ENCODE data around the gene SCG5.
"Not testable (repeated sequence)": the region's sequence is repeated elsewhere in the genome, so short reads cannot be mapped to it uniquely, and the experiment has no call there.

SCG5 gene, protein sequence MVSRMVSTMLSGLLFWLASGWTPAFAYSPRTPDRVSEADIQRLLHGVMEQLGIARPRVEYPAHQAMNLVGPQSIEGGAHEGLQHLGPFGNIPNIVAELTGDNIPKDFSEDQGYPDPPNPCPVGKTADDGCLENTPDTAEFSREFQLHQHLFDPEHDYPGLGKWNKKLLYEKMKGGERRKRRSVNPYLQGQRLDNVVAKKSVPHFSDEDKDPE

DNA sequence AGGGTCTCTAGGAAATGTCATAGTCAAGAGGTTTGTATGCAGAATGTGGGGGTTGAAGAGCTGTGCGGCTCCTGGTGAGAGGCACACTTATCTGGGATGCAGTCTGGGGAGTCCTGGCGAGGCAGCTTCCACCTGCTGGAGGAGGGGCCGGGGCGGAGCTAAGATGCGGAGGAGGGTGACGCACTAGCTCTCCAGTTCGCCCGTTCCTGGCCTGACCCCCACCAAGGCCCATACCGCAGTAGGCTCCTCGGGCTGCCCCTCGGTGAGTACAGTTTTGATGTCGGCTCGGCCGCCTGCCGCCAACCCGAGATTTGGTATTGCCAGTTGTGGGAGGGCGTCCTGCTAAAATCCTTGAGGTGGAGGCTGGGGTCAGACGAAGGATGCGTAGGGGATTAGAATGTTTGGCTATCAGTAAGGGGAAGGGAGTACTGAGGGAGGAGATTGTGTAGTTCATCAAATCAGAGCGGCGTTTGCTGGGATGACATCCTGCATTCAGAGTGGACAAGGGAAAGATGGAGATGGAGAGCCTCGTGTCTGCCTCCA is at the start of gene SCG5:
SCG5 (plus strand) TSS at position 194 of the 543 bp plus-strand sequence. CDS start 1,883 bp downstream, outside the sequence.
- DNase-seq (ENCODE audit: low read depth), result no peak

DNA sequence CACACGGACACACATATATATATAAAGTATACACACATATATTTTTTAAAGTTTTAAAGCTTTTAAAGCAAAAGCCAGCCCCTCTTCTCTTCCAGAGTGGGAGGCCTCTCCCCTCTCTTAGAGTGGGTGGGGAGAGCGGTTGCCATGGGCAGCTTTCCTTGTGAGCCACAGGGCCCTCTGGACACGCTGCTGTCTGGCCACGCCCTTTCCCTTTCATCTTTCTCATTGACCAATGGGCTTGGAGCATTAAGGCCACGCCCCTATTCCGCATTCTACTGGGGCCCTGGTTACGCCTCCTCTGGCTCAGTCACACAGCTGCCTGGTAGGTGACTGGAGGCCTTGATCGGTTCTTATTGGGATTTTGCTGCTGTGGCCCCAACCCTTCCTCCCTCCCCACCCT is 48.4 kb upstream of the SCG5 start, which contains the start of gene GOLGA8N:
GOLGA8N (plus strand) TSS at position 306 of the 400 bp plus-strand sequence.
- DNase-seq (ENCODE audit: low read depth), result not testable (repeated sequence)

DNA sequence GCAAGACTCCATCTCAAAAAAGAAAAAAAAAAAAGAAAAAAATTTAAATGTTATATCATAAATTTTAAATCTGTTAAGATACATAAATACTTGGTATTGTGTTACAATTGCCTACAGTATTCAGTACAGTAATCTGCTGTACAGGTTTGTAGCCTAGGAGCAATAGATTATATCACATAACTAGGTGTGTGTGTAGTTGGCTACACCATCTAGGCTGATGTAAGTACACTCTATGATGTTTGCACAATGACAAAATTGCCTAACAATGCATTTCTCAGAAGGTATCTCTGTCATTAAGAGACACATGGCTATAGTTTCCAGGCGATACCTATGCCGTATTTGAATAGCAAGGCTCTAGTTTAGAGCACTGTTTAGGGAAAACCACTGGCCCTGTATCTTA is 32.0 kb upstream of the SCG5 start:
- DNase-seq (ENCODE audit: low read depth), result not testable (repeated sequence)

DNA sequence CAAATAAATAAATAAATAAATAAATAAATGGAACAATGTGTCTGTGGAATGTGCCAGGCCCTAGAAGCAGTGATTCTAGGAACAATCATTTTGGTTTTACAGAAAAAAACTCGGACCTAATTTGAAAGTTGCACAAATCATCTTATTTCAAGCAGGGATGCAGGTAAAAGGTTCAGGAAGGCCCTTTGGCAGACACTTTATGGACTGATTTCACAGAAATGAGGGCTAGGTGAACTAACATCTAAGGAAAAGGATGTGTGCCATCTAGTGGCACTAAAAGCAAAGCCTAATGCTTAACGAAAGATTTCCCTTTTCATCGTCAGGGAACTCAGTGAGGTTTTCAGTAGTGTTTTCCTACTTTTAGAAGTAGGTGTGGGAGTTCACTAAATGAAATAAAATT is 30.8 kb upstream of the SCG5 start:
- not testable (repeated sequence) for DNase-seq (ENCODE audit: low read depth)

DNA sequence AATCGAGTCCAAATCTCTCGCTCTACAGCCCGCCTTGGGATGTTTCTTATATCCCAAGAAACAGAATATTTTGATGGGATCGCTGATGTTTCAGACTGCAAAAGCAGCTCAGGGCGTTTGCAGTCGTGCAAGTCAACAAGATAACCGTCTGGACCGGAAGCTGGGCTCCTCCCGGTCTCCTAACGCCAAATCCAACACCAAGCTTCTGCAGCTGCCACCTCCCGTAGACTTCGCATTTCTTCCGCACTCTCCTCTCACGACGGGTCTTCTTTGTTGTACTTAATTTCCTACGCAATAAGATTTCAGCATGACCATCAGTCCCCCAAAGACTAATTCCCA is 26.8 kb upstream of the SCG5 start:
- not testable (repeated sequence) for DNase-seq (ENCODE audit: low read depth)

DNA sequence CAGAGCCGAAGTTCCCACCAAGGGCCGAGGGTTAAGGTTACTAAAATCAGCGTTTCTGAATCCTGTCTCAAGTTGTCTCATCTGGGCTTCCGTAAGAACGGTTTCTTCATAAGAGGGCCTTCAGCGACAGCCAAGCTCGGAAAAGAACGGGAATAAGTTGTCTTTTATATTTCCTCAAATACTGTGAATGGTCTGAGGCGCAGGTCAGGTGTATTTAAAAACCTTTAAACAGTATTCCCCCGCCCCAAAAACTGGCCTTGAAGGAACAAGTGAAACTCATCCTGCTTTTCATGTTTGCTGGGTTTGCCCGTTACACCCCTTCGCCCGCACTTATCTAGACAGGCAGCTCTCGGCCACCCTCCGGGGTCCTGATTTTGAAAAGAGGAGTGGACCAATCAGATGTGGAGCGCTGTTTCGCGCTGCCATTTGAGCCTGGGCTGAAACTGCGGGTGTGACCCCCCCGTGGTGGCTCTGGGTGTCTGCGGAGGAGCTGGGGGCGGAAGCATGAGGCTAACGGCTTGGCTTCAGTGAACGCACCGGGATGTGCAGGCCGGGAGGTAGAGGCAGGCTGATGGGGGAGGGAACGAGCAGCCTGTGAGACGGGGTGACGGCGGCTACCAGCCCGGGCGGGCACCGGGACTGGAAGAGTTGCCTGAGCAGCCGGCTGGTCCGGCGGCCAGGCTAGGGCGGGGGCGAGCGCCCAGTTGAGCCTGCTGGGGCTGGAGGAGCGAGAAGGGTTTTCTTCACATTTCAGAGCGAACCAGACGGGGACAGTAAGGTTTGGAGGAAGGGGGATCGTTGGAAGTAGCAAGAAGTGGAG is 26.2 kb upstream of the SCG5 start, which contains the start of gene ARHGAP11A:
ARHGAP11A (plus strand) TSS at position 454 of the 820 bp plus-strand sequence. CDS start 708 bp downstream, outside the sequence.
- DNase-seq (ENCODE audit: low read depth), result peak; percentile 69

DNA sequence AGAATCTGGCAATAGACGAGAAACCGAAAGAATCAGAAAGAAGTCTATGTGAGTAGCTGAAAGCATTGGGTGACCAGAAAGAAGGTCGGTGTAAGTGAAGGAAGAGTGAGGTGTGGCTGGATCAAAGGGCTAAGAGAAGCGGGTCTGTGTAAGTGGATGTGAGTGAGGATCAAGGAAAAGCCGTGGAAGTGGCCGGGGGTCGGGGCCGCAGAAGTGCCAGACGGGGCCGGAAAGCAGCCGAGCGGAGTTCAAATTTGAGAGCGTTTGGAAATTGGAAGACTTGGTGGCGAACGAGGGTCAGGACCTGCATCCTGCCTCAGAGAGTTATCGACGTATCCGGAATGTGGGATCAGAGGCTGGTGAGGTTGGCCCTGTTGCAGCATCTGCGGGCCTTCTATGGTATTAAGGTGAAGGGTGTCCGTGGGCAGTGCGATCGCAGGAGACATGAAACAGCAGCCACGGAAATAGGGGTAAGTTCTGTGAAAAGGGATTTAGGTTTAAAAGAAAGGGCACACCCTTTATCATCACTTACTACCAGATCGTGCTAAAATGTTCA is 25.6 kb upstream of the SCG5 start:
- DNase-seq (ENCODE audit: low read depth), result not testable (repeated sequence)

DNA sequence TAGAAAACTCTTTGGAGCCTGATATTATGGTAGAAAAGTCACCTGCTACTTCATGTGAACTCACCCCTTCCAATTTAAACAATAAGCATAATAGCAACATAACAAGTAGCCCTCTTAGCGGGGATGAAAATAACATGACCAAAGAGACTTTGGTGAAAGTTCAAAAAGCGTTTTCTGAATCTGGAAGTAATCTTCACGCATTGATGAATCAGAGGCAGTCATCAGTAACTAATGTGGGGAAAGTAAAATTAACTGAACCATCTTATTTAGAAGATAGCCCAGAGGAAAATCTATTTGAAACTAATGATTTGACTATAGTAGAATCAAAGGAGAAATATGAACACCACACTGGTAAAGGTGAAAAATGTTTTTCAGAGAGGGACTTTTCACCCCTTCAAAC is 5.1 kb upstream of the SCG5 start:
- no peak for DNase-seq (ENCODE audit: low read depth)

DNA sequence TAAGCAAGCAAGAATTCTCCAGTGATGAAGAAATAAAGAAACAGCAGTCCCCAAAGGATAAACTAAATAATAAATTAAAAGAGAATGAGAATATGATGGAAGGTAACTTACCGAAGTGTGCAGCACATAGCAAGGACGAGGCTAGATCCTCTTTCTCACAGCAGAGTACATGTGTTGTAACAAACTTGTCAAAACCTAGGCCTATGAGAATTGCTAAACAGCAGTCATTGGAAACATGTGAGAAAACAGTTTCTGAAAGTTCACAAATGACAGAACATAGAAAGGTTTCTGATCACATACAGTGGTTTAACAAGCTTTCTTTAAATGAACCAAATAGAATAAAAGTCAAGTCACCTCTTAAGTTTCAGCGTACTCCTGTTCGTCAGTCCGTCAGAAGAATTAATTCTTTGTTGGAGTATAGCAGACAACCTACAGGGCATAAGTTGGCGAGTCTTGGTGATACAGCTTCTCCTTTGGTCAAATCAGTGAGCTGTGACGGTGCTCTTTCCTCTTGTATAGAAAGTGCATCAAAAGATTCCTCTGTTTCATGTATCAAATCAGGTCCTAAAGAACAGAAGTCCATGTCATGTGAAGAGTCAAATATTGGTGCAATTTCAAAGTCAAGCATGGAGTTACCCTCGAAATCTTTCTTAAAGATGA is 4.5 kb upstream of the SCG5 start:
- no peak for DNase-seq (ENCODE audit: low read depth)

DNA sequence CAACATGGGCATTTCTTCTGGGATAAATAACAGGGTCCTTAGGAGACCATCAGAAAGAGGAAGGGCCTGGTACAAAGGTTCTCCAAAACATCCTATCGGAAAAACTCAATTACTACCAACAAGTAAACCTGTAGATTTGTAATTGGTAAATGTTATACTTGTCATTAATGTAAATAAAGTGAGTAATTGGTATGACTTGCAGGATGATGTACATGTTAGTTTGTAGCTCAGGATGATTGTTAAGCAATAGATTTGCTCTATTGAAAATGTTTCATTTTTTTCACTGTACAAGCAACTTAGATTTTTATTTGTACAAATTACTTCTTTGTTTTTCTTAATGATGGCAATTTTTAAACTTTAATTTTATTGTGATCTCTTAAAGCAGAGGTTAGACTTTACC is 3.8 kb upstream of the SCG5 start:
- no peak for DNase-seq (ENCODE audit: low read depth)

DNA sequence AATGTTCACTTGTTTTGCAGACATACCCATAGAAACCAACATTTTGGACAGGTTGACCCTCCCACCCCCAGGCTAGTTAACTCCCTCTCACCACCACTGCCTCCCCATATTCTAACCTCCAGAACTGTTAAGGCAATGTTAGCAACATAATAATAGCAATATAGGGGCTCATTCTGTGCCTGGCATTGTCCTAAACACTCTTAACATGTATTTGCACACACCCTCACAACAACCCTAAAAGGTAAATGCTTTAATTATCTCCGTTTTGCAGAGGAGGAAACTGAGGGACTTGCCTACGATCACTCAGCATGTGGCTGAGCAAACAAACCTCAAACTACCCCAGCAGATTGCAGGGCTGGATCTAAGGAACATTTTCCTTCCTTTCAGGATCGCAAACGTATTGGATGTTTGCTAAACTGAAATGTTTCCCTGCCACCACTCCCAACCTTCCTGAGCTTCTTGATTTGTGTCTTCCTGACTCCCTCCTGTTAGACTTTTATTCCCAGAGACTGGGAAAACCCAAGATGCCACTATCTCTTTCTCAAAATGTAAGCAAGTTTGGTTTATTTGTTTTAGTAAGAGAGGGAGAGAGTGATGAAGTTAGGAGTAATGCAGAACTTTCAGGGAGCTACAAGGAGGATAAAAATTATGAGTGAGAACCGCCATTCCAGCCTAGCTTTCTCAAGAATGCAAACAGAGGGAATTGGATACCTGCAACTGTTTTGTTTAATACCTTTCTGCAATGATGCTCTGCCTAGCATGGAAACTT is 1.3 kb downstream of the SCG5 start:
- no peak for DNase-seq (ENCODE audit: low read depth)

DNA sequence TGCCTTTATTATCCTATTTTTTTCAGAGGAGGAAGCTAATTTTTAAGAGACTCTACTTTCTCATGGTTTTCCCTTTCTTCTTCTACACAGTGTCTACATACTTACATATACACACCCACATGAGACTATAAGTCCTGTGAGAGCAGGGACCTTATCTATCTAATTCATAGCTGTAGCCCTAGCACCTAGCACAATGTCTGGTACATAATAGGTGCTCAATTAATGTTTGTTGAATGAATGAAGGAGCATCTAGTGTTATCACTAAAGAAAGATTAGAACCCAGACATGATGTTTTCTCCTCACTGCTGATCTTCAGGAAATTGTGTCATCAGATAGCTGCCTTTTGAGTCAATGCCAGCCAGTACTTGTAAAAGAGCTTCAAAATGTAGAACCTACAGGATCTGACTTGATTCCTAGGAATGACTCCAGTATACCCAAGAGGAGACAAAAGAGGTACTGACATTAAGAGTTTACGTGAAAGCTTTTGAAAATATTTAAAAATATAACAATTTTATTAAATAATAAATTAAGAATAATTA is 2.5 kb downstream of the SCG5 start:
- DNase-seq (ENCODE audit: low read depth), result no peak

DNA sequence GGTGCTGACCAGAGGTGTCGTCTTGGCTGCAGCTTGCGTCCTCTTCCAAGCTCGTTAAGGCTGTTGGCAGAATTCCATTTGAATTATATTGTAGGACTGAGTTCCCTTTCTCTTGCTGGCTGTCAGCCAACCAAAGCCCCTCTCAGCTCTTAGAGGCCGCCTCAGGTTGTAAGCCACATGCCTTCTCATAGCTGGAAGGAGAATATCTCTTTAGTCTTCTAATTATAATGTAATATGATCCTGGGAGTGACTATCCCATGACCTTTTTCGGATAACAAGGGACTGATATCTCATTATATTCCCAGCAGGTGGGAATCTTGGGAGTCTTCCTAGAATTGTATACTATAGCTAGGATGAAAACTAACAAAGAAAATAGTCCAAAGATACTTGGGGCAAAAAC is 4.8 kb downstream of the SCG5 start:
- DNase-seq (ENCODE audit: low read depth), result no peak

DNA sequence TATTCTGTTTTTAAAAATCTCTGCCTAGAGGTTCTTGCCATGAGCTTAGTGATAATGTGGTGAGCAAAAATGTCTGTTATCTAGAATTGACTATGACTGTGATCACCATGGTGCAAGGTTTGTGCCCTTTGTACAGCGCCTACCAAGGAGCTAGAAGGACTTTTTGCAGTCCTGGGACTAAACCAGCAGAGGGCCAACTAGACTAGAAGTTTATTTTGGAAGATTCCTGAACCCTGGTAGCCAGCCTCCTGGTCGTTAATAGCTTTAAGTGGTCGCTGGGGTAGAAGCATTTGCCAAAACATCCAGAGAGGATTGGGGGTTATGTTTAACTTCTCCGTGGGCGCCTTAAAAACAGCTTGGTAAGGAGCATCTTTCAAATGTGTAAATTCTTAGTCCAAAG is 7.8 kb downstream of the SCG5 start:
- no peak for DNase-seq (ENCODE audit: low read depth)

DNA sequence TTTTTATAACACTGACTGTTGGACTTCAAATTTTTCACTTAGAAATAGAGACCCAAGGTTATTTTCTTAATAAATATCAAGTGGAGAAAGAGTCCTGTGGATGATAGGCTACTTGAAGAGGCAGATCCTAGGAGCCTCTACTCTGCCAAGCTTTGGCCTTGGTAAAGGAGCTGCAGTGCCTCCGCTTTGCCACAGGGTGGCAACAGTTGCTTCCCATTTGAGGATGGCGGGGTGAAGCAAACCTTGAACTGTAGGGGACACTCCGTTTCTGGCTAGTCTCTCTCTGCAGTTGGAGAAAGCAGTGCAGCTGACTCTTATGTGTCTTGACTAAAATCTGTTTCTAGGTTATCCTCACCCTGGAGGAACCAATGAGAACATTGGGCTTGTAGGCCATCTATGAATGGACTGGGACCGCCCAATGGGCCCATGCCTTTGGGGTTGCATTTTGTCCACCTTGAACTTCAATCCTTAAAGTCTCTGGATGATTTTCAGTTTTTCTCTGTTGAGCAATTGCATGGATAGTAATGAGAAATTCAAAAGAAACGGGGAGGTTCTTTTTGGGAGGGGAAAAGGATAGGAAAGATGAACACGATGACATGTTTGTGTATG is 9.8 kb downstream of the SCG5 start:
- DNase-seq (ENCODE audit: low read depth), result peak; percentile 31

DNA sequence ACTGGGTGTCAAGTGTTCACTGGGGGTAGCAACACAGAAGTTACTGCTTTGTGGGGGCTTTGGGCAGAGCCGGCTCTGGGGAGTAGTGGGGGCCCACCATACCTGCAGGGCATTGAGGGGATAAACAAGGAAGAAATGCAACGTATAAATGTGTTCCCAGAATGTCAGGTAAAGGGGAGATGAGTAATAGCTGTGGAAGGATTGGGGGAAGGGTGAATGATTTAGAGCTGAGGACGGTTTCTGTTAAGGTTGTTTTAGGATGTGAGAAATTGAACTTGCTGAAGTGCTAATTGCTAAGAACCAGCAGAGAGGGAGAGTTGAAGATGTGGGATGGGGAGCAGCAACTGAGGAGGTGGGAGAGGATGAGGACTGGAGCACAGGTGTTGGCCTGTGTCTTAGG is 10.7 kb downstream of the SCG5 start:
- no peak for DNase-seq (ENCODE audit: low read depth)

DNA sequence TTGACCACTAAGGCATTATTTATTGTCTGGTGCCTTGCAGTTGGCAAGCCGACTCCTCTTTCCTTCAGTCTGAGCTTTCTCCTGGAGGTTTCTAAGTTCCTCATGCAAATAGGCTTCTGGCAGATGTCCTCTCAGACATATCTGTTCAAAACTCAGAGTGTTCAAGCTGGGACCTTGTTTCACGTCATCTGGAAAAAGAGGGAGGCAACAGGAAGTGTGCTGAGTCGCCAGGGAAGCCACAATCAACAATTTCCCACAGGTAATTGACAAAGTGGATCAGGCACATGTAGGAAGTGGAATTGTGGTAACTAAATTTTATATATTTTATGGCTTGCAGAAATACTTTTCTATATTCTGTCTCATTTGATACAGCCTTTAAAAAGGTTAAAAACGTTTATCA is 14.6 kb downstream of the SCG5 start:
- DNase-seq (ENCODE audit: low read depth), result no peak

DNA sequence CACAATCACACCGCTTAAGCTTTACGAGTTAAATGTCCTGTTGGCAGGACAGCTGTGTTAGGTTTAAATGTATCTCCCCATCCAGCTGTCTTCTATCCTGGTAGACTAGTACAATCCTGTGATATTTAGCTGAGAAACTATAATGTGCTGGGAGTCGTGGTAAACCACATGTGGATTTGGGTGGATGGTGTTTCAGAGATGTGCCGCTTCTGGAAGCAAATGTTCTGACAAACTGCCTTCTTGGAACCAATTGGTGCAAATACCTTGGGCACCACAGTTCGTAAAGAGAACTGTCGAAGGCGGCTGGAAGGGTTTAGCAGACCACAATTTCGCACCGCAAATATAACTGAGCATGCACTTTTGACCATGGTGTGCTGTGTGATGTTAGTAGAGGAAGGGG is 15.0 kb downstream of the SCG5 start:
- no peak for DNase-seq (ENCODE audit: low read depth)

DNA sequence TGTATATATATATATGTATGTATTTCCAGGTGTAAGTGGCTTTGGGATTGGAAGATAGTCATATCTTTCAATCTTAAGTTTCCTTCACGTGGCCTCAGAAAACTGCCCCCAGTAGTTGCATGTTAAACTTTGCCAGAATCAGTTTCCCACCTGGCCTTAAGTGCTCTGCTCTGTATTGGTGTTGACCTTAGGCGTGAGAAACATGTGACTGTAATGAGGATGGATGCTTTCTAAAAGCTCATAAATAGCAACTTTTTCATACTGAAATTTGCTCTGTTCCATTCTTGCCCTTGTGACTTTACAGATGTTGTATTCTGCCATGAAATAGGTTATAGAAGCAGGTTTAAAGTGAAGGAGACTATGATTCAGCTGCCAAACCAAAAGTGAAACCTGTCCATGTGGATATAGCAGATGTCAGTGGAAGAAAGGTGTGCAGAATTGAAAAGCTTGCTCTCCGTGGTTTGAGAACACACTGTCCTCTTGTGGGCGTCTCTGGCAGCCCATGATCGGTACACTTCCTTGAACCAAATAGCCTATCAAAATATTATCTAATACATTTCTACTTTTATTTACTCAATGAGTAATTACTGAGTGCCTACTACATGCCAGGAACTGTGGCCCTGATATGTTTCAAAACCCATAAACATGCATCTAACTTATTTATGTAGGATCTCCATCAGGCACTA is 15.8 kb downstream of the SCG5 start:
- no peak for DNase-seq (ENCODE audit: low read depth)

DNA sequence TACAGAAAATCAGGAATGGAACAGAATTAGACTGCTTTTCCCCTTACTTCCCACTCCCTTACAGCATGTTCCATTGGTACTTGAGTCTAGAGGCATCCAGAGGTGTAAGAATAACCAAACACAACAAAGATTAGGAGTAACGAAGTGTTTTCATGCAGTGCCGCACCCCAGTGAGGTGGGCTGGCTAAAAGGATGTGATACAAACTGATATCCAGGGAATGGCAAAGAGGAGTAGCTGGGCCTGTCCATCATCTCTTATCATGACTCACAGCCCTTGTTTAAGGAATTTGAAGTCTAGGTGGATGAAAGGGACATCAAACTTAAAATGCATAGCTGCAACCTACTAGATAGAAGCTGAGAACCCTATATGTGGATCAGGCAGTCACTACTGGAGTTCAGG is 16.4 kb downstream of the SCG5 start:
- DNase-seq (ENCODE audit: low read depth), result no peak
